OCI-LY3 (cell line): ENCODE data around the gene MOB3B.

ENCODE experiments used
- CTCF ChIP-seq: fragments of 200-600, 300-600 bp; sonication (generic); IDR thresholded peaks from 2 replicates; pipeline ENCODE4 v1.5.1; 2014; ENCODE audit warnings: antibody characterized with exemption, low read length, low read depth
- EZH2phosphoT487 ChIP-seq: fragments of 200-600 bp; shearing (Covaris generic); IDR thresholded peaks from 2 replicates; pipeline ENCODE4 v1.6.1; 2018; ENCODE audit warnings: antibody characterized with exemption, mixed run types, low read depth

DNA sequence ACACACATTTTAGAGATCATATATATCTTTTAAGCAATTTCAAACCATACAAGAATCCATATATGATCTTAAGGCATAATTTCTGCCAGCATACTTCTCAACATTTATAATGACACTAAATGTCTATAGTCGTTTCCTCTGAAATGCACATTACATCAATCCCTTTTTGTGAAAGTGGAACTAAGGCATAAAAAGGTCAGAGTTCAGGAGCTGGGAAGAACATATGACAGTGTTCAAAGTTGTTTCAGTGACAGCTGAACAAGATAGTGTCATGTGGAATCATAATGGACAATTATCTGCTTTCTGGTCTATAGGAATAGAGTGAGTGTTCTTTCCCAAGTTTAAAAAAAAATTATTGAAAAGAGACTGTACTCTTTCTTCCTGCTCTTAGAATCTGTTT is 2.4 kb upstream of the MOB3B start:
- TF ChIP-seq CTCF: no peak
- no peak for TF ChIP-seq EZH2phosphoT487
